HG03045 (cell line): Measurements from ENCODE around the gene ZFC3H1.

Experiments used
- ATAC-seq: cut with Tn5 transposase; IDR thresholded peaks from one replicate; pipeline ENCODE4 v1.9.1; 2021; ENCODE audit warnings: mild to moderate bottlenecking, moderate library complexity; ENCODE audit not compliant: unreplicated experiment

The ZFC3H1 gene

GRCh38 chr12:71685312-71685906 is 21.8 kb upstream of the ZFC3H1 start:
- no peak for ATAC-seq

GRCh38 chr12:71684081-71684480 is 20.4 kb upstream of the ZFC3H1 start:
- ATAC-seq = no peak

- no peak for ATAC-seq
Measured at GRCh38 chr12:71683633-71684032, 20.0 kb upstream of the ZFC3H1 start.

- no peak for ATAC-seq
Measured at GRCh38 chr12:71682466-71682865, 18.8 kb upstream of the ZFC3H1 start.

- no peak for ATAC-seq
Measured at GRCh38 chr12:71671816-71672215, 8.2 kb upstream of the ZFC3H1 start.

- ATAC-seq = no peak
Measured at GRCh38 chr12:71671311-71671710, 7.7 kb upstream of the ZFC3H1 start.

GRCh38 chr12:71666259-71666658 is 2.6 kb upstream of the ZFC3H1 start:
- no peak for ATAC-seq

GRCh38 chr12:71665090-71665463 is 1.4 kb upstream of the ZFC3H1 start:
- ATAC-seq = no peak

- peak; percentile 16 for ATAC-seq
Measured at GRCh38 chr12:71664411-71665089, 902 bp upstream of the ZFC3H1 start.

GRCh38 chr12:71662849-71663560 is 643 bp downstream of the ZFC3H1 start:
- peak; percentile 31 for ATAC-seq

GRCh38 chr12:71661977-71662530 is 1.6 kb downstream of the ZFC3H1 start:
- ATAC-seq = no peak

- ATAC-seq = no peak
Measured at GRCh38 chr12:71656740-71657139, 6.9 kb downstream of the ZFC3H1 start.

GRCh38 chr12:71655907-71656306 is 7.7 kb downstream of the ZFC3H1 start:
- ATAC-seq = no peak

- ATAC-seq = no peak
Measured at GRCh38 chr12:71655495-71655894, 8.2 kb downstream of the ZFC3H1 start.

GRCh38 chr12:71654200-71654599 is 9.4 kb downstream of the ZFC3H1 start:
- no peak for ATAC-seq

GRCh38 chr12:71653137-71653536 is 10.5 kb downstream of the ZFC3H1 start:
- no peak for ATAC-seq

- no peak for ATAC-seq
Measured at GRCh38 chr12:71652656-71653055, 11.0 kb downstream of the ZFC3H1 start.

- ATAC-seq = no peak
Measured at GRCh38 chr12:71649401-71649800, 14.2 kb downstream of the ZFC3H1 start.

GRCh38 chr12:71648537-71648936 is 15.1 kb downstream of the ZFC3H1 start:
- no peak for ATAC-seq

- ATAC-seq = no peak
Measured at GRCh38 chr12:71646512-71646911, 17.1 kb downstream of the ZFC3H1 start.

- ATAC-seq = no peak
Measured at GRCh38 chr12:71645268-71645667, 18.4 kb downstream of the ZFC3H1 start.

GRCh38 chr12:71642264-71642663 is 21.4 kb downstream of the ZFC3H1 start:
- ATAC-seq = no peak
